Cerebellar nuclear complex (tissue), 1 donor: Measurements from ENCODE around the gene CEACAM19.

Experiments
- DNase-seq, 2 experiments: peaks; one replicate each; lab custom pipeline; 2025; lab: John Stamatoyannopoulos, UW

The CEACAM19 gene

GRCh38 chr19:44723299-44723951, 52.1 kb downstream of the CEACAM19 start:
- DNase-seq: no peak

- no peak for DNase-seq
These were observed 52.7 kb downstream of the CEACAM19 start for GRCh38 chr19:44723952-44724319.

- DNase-seq: no peak
These were observed 54.0 kb downstream of the CEACAM19 start for GRCh38 chr19:44725251-44725650.

- DNase-seq: no peak
These were observed 54.4 kb downstream of the CEACAM19 start for GRCh38 chr19:44725684-44726083.

- no peak for DNase-seq
These were observed 55.2 kb downstream of the CEACAM19 start for GRCh38 chr19:44726465-44726864.

GRCh38 chr19:44728178-44728577, 56.9 kb downstream of the CEACAM19 start:
- DNase-seq: no peak

GRCh38 chr19:44729516-44730033, 58.3 kb downstream of the CEACAM19 start:
- DNase-seq: no peak

GRCh38 chr19:44731081-44731480, 59.8 kb downstream of the CEACAM19 start:
- DNase-seq: no peak

- no peak for DNase-seq
These were observed 60.3 kb downstream of the CEACAM19 start for GRCh38 chr19:44731622-44732021.

- DNase-seq: no peak
These were observed 61.1 kb downstream of the CEACAM19 start for GRCh38 chr19:44732235-44733014.
